HCT116 (cell line): Measurements from ENCODE around the gene LRIT3. TPM values are rescaled to one million over a fixed set of nuclear protein-coding genes. Genes with fewer than 3 reads are reported as not detected.

Source experiments
- ATAC-seq: fragments of 200-7000 bp; cut with Tn5 transposase; 2 replicates; pipeline ENCODE4 v1.9.1; 2020; ENCODE audit warnings: mild to moderate bottlenecking, moderate library complexity
- BruUV-seq: library from RNA; stranded (reverse); fragments of 400-500 nt; replicated peaks from 2 replicates; lab custom pipeline; 2021; lab: Mats Ljungman, UMichigan
- CTCF ChIA-PET: fragments of 300-600 bp; sonication (Branson Sonifier 250); formaldehyde crosslinking; loops from one replicate; lab custom pipeline; 2021; ENCODE audit warnings: antibody characterized with exemption; lab: Charles Lee
- POLR2A ChIA-PET: fragments of 300-600, 350-600 bp; sonication (Branson Sonifier 250); formaldehyde crosslinking; loops from one replicate; lab custom pipeline; 2021; ENCODE audit warnings: antibody characterized with exemption; lab: Charles Lee
- RAD21 ChIA-PET, 2 experiments: fragments of 300-600 bp; sonication (Branson Sonifier 250); formaldehyde crosslinking; loops; one replicate each; lab custom pipeline; 2023; ENCODE audit warnings: low total read pairs in 2 of 2; ENCODE audit not compliant: uncharacterized antibody in 2 of 2, unreplicated experiment in 2 of 2, low non-redundant PET in 1 of 2; lab: Charles Lee
- DNase-seq: peaks from one replicate; pipeline ENCODE4 v3.0.0-alpha.2; 2010; ENCODE audit warnings: low read depth, low spot score
- H2AFZ ChIP-seq: fragments of 200-600 bp; shearing (Covaris generic), sonication (generic); 2 replicates; pipeline ENCODE4 v1.6.1; 2017; ENCODE audit warnings: low read depth, mixed run types, mixed read lengths, antibody characterized with exemption, low read length; ENCODE audit not compliant: poor library complexity, severe bottlenecking
- H3K27ac ChIP-seq: 2 replicates; pipeline ENCODE4 v1.5.1; 2012; ENCODE audit warnings: low read depth, low read length
- H3K27me3 ChIP-seq: fragments of 200-600 bp; sonication (generic); 2 replicates; pipeline ENCODE4 v1.6.1; 2016; ENCODE audit warnings: mixed run types, low read length, mixed read lengths; ENCODE audit not compliant: insufficient read depth
- H3K36me3 ChIP-seq, 2 experiments: fragments of 200-500 bp in 1 of 2; fragments of 200-600 bp in 1 of 2; sonication (Bioruptor generic) in 1 of 2; sonication (generic) in 1 of 2; 2 replicates each; pipeline versions ENCODE4 v1.5.1 to v1.6.1; 2014 to 2016; ENCODE audit warnings: low read length in 2 of 2, inconsistent platforms in 1 of 2, mixed read lengths in 1 of 2, mixed run types in 1 of 2; ENCODE audit not compliant: insufficient read depth in 2 of 2, control insufficient read depth in 1 of 2
- H3K4me1 ChIP-seq, 2 experiments: fragments of 200-600 bp in 1 of 2; sonication (generic) in 1 of 2; 2 replicates each; pipeline versions ENCODE4 v1.5.1 to v1.6.1; 2012 to 2017; ENCODE audit warnings: low read length in 2 of 2, inconsistent platforms in 1 of 2, mild to moderate bottlenecking in 1 of 2, mixed read lengths in 1 of 2, mixed run types in 1 of 2, moderate library complexity in 1 of 2; ENCODE audit not compliant: insufficient read depth in 2 of 2, control insufficient read depth in 1 of 2
- H3K4me2 ChIP-seq: fragments of 200-600 bp; sonication (generic); 2 replicates; pipeline ENCODE4 v1.6.1; 2017; ENCODE audit warnings: mixed run types, low read length, mixed read lengths
- H3K4me3 ChIP-seq, 2 experiments: fragments of 200-600 bp in 1 of 2; sonication (generic) in 1 of 2; replicated peaks in 1 of 2; 2 replicates each; pipeline ENCODE4 v1.5.1; 2011 to 2016; ENCODE audit warnings: low read length in 2 of 2, control low read depth in 1 of 2, low read depth in 1 of 2, mild to moderate bottlenecking in 1 of 2, mixed read lengths in 1 of 2, mixed run types in 1 of 2
- H3K79me2 ChIP-seq: fragments of 200-600 bp; sonication (generic); 2 replicates; pipeline ENCODE4 v1.6.1; 2017; ENCODE audit warnings: mild to moderate bottlenecking, mixed run types, low read length, moderate library complexity, mixed read lengths; ENCODE audit not compliant: insufficient read depth
- H3K9ac ChIP-seq: fragments of 200-600 bp; sonication (generic); 2 replicates; pipeline ENCODE4 v1.6.1; 2016; ENCODE audit warnings: low read length, mixed read lengths
- H3K9me2 ChIP-seq: fragments of 200-600 bp; sonication (generic), shearing (Covaris generic); 2 replicates; pipeline ENCODE4 v1.6.1; 2017; ENCODE audit warnings: mixed run types, mild to moderate bottlenecking, moderate library complexity; ENCODE audit not compliant: insufficient read depth
- H3K9me3 ChIP-seq, 2 experiments: fragments of 200-500 bp in 1 of 2; fragments of 200-600 bp in 1 of 2; sonication (Bioruptor generic) in 1 of 2; sonication (generic) in 1 of 2; 2 replicates each; pipeline ENCODE4 v1.6.1; 2014 to 2017; ENCODE audit warnings: low read length in 2 of 2, mixed read lengths in 2 of 2, inconsistent platforms in 1 of 2, low read depth in 1 of 2, mild to moderate bottlenecking in 1 of 2, mixed run types in 1 of 2, moderate library complexity in 1 of 2; ENCODE audit not compliant: control insufficient read depth in 1 of 2, insufficient read depth in 1 of 2
- H4K20me1 ChIP-seq: fragments of 200-600 bp; sonication (generic), shearing (Covaris generic); 2 replicates; pipeline ENCODE4 v1.6.1; 2017; ENCODE audit warnings: mixed run types, mild to moderate bottlenecking, moderate library complexity; ENCODE audit not compliant: insufficient read depth
- CEBPB ChIP-seq: IDR thresholded peaks from 2 replicates; pipeline ENCODE4 v1.6.1; 2012; ENCODE audit warnings: low read depth
- EGR1 ChIP-seq: IDR thresholded peaks from 2 replicates; pipeline ENCODE4 v1.6.1; 2012; ENCODE audit warnings: low read depth
- ELF1 ChIP-seq: IDR thresholded peaks from 2 replicates; pipeline ENCODE4 v1.6.1; 2012; ENCODE audit warnings: low read depth, borderline replicate concordance
- EZH2phosphoT487 ChIP-seq: fragments of 200-600 bp; IDR thresholded peaks from 2 replicates; pipeline ENCODE4 v1.6.1; 2018; ENCODE audit warnings: antibody characterized with exemption, borderline replicate concordance
- POLR2AphosphoS5 ChIP-seq: IDR thresholded peaks from 2 replicates; pipeline ENCODE4 v1.6.1; 2011; ENCODE audit warnings: mild to moderate bottlenecking, low read depth, low read length, moderate library complexity
- SIN3A ChIP-seq: IDR thresholded peaks from 2 replicates; pipeline ENCODE4 v1.6.1; 2012; ENCODE audit warnings: low read depth
- ZBTB33 ChIP-seq: IDR thresholded peaks from 2 replicates; pipeline ENCODE4 v1.6.1; 2011; ENCODE audit warnings: mild to moderate bottlenecking, low read length, moderate library complexity; ENCODE audit not compliant: insufficient replicate concordance; ENCODE audit errors: extremely low read depth
- ZFX ChIP-seq: fragments of 450-650 bp; IDR thresholded peaks from 2 replicates; pipeline ENCODE4 v1.6.1; 2017
- ZNF274 ChIP-seq: fragments of 200-500 bp; sonication (Bioruptor generic); IDR thresholded peaks from 2 replicates; pipeline ENCODE4 v1.6.1; 2014; ENCODE audit warnings: mild to moderate bottlenecking, low read depth, low read length, inconsistent platforms
- intact Hi-C: fragments of 100-400 bp; cut with micrococcal nuclease; formaldehyde crosslinking; loops from 2 replicates; pipeline ENCODE4 v1.10.0; 2022
- total RNA-seq: library from RNA; stranded (reverse); gene quantifications from one replicate; pipeline ENCODE4 v1.2.1, GENCODE V29; 2021; ENCODE audit not compliant: unreplicated experiment

The LRIT3 gene
- total RNA-seq, 1 experiment from 2014 or later: 0.47 TPM

GRCh38 chr4:109872065-109872464 is 24.2 kb downstream of the LRIT3 start:
- no peaks in the 10 kb centered on the region for H4K20me1 ChIP-seq
- no TSS peak for BruUV-seq
- CTCF ChIA-PET: no interaction called here

GRCh38 chr4:109872950-109873656 is 25.2 kb downstream of the LRIT3 start:
- no peak overlapping the region for H3K9ac ChIP-seq
- H3K4me3 ChIP-seq: no peak overlapping the region
- H3K9me3 ChIP-seq: no peaks in the 10 kb centered on the region
- no peaks in the 10 kb centered on the region for H3K79me2 ChIP-seq
- DNase-seq (no peak), ATAC-seq (no peak)
- no peak overlapping the region for H3K27ac ChIP-seq
- ChIA-PET RAD21 (no interaction called here), POLR2A (no interaction called here), CTCF (no interaction called here)
- H2AFZ ChIP-seq: no peak overlapping the region
- H3K4me1 ChIP-seq: no peaks in the 10 kb centered on the region
- TF ChIP-seq ZNF274 (no peak), ZBTB33 (no peak), SIN3A (no peak), ELF1 (no peak), EGR1 (no peak)
- no peaks in the 10 kb centered on the region for H3K36me3 ChIP-seq
- H3K27me3 ChIP-seq: no peaks in the 10 kb centered on the region
- no peak overlapping the region for H3K4me2 ChIP-seq
- intact Hi-C loops: no loop called here
- no peaks in the 10 kb centered on the region for H4K20me1 ChIP-seq
- no TSS peak for BruUV-seq
- no peaks in the 10 kb centered on the region for H3K9me2 ChIP-seq

More at GRCh38 chr4:109872065-109872464, 24.2 kb downstream of the LRIT3 start:
- RAD21 ChIA-PET: no interaction called here
- intact Hi-C loops: no loop called here
- Histone ChIP-seq H3K27me3 (no peaks in the 10 kb centered on the region), H3K9me2 (no peaks in the 10 kb centered on the region), H2AFZ (no peak overlapping the region), H3K9ac (no peak overlapping the region), H3K36me3 (no peaks in the 10 kb centered on the region), H3K4me3 (no peak overlapping the region), H3K79me2 (no peaks in the 10 kb centered on the region), H3K9me3 (no peaks in the 10 kb centered on the region), H3K27ac (no peak overlapping the region), H3K4me1 (no peaks in the 10 kb centered on the region), H3K4me2 (no peak overlapping the region)
- TF ChIP-seq ZFX: no peak
- no peak for TF ChIP-seq CEBPB
- no peak for TF ChIP-seq POLR2AphosphoS5
- TF ChIP-seq EZH2phosphoT487: no peak
- POLR2A ChIA-PET: no interaction called here
- ATAC-seq: no peak
- DNase-seq: no peak
